Omental fat pad (tissue), 4 donors: ENCODE data around the gene PSMD11. TPM values are rescaled to one million over a fixed set of nuclear protein-coding genes. Genes with fewer than 3 reads are reported as not detected.

Source experiments
- ATAC-seq: fragments of 150-250 bp; one replicate; pipeline ENCODE4 v1.9.1; 2016; ENCODE audit warnings: mild to moderate bottlenecking, moderate library complexity; ENCODE audit not compliant: low FRiP score
- DNase-seq: peaks from one replicate; pipeline ENCODE4 v3.0.0-alpha.2; 2019; ENCODE audit warnings: low spot score
- total RNA-seq, 4 donors: library from RNA; depleted of rRNA; stranded (reverse); fragments of >200 nt; gene quantifications; one replicate each; pipeline ENCODE4 v1.1.0, GENCODE V29; 2016
- TF ChIP-seq, protein P1 (sequence below), 3 donors: fragments of 450-650 bp; IDR thresholded peaks; one replicate each; pipeline ENCODE4 v1.5.1; 2016 to 2017; ENCODE audit warnings: antibody characterized with exemption in 3 of 3, mild to moderate bottlenecking in 3 of 3, moderate library complexity in 2 of 3

PSMD11 gene
- total RNA-seq, 4 donors from 2014 or later: 58.2 to 114 (median 67.0) TPM

DNA sequence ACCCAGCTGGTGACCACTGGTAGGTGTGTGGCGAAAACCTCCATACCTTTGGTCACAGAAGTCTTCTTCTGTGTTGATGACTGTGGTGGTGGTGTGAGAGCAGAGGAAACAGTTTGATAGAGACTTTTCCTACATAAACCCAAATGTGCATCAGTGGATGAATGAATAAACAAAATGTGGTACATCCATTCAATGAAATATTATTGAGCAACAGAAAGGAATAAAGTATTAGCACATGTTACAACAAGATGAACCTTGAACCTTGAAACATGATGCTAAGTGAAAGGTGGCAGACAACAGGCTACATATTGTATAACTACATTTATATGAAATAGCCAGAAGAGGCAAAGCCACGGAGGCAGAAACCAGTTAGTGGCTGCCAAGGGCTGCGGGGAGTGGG, 57.7 kb downstream of the PSMD11 start:
- TF ChIP-seq, protein P1, sequence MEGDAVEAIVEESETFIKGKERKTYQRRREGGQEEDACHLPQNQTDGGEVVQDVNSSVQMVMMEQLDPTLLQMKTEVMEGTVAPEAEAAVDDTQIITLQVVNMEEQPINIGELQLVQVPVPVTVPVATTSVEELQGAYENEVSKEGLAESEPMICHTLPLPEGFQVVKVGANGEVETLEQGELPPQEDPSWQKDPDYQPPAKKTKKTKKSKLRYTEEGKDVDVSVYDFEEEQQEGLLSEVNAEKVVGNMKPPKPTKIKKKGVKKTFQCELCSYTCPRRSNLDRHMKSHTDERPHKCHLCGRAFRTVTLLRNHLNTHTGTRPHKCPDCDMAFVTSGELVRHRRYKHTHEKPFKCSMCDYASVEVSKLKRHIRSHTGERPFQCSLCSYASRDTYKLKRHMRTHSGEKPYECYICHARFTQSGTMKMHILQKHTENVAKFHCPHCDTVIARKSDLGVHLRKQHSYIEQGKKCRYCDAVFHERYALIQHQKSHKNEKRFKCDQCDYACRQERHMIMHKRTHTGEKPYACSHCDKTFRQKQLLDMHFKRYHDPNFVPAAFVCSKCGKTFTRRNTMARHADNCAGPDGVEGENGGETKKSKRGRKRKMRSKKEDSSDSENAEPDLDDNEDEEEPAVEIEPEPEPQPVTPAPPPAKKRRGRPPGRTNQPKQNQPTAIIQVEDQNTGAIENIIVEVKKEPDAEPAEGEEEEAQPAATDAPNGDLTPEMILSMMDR (IDR thresholded peaks at IDR 0.05): no peak
- ATAC-seq (no peak), DNase-seq (no peak)

DNA sequence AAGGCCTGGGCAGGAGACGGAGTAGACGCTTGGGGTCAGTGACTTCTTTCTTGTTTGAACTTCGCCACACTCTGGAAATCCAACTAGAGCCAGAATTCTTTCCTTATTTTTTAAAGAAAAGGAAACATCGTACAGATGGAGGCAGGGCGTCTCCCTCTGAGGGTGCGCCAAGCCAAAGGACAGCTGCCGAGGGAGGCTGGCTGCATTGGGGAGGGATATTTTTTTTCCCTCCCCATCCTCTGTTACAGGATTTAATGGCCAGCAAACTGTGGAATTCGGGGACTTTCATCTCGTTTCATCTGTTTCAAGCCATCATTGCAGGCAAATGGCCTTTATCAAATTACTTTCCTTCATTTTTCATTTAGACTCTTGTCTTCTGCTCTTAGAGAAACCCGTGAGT, 58.4 kb downstream of the PSMD11 start:
- TF ChIP-seq, protein P1 (IDR thresholded peaks at IDR 0.05): no peak
- DNase-seq (no peak), ATAC-seq (no peak)

DNA sequence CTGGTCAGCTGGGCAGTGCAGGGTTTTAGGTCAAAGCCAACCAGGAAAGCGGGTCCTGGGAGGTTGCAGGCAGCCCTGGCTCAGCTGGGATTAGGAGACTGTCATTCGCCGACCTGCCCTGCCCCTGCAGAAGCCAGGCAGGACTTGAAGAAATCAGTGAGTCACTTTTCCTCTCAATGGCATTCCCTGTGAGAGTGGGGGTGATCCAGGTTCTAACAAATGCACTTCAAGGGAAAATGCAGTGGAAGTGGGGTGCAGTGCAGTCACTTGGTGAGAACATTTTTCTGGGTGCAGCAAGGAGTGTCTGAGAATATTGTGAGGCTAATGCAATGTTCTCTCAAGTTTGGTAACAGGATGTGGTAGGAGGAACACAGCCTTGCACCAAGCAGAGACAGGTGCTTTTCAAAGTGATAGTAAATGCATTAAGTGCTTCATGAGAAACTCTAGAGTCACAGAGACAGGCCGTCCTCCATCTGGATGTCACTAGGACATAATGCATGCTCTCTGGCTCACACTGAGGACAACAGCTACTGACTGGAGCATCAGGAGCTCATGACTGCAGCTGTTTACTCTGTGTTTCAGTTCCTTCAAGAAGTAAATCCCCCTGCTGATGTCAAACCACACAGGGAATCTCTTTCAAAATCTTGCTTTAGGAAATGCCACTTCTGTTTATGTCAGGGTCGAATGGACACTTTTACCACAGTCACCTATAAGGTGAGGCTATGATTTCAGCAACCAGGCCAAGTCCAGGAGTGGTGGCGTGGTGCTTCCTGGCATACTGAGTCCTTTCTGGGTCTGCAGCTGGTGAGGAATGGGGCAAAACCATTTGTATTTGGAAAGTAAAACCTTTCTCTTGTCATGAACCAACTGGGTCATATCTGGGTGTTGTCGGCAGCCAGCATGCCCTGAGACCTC, 59.2 kb downstream of the PSMD11 start:
- no peak for DNase-seq
- no peak for ATAC-seq
- TF ChIP-seq, protein P1 (IDR thresholded peaks at IDR 0.05): no peak

- DNase-seq: no peak
- no peak for ATAC-seq
- TF ChIP-seq, protein P1 (IDR thresholded peaks at IDR 0.05): no peak
Measured at GRCh38 chr17:32504166-32504990, 60.1 kb downstream of the PSMD11 start.

GRCh38 chr17:32508926-32509325, 64.6 kb downstream of the PSMD11 start:
- no peak for ATAC-seq
- no peak for DNase-seq
- TF ChIP-seq, protein P1 (IDR thresholded peaks at IDR 0.05): no peak

- DNase-seq (no peak), ATAC-seq (no peak)
- TF ChIP-seq, protein P1 (IDR thresholded peaks at IDR 0.05): no peak
Measured at GRCh38 chr17:32510466-32510865, 66.2 kb downstream of the PSMD11 start.
